Suprapubic skin (tissue), 4 donors: ENCODE measurements around the gene LMCD1.

ENCODE experiments used
- CTCF ChIP-seq, 2 donors: fragments of 200-600 bp in 1 of 2; fragments of 450-650 bp in 1 of 2; sonication (generic) in 1 of 2; IDR thresholded peaks; one replicate each; pipeline ENCODE4 v1.5.1; 2016 to 2019; ENCODE audit warnings: antibody characterized with exemption in 2 of 2, mild to moderate bottlenecking in 1 of 2, moderate library complexity in 1 of 2
- POLR2A ChIP-seq, 2 donors: fragments of 450-650 bp; IDR thresholded peaks; one replicate each; pipeline ENCODE4 v1.6.1; 2017; ENCODE audit warnings: antibody characterized with exemption in 2 of 2, mild to moderate bottlenecking in 2 of 2, moderate library complexity in 2 of 2
- POLR2AphosphoS5 ChIP-seq, 3 donors: sonication (generic); formaldehyde crosslinking; IDR thresholded peaks; one replicate each; pipeline ENCODE4 v1.6.1; 2017; ENCODE audit warnings: antibody characterized with exemption in 3 of 3

- no peak for TF ChIP-seq POLR2A (IDR thresholded peaks at IDR 0.05)
- TF ChIP-seq CTCF (IDR thresholded peaks at IDR 0.05): no peak
- TF ChIP-seq POLR2AphosphoS5 (IDR thresholded peaks at IDR 0.05): no peak
Measured at GRCh38 chr3:8608041-8608790, 106.6 kb downstream of the LMCD1 start.
